Measurements from ENCODE around the gene TRUB2. TPM values are rescaled to one million over a fixed set of nuclear protein-coding genes. Genes with fewer than 3 reads are reported as not detected.
A peak's percentile ranks its signal among the peaks of the same experiment; 100 is the strongest.

TRUB2 gene
- total RNA-seq, 1 experiment from 2014 or later, result 33.2 TPM

- no peak for TF ChIP-seq MYBL2 (CRISPR knock-in tag; IDR thresholded peaks at IDR 0.05)
- no peak for TF ChIP-seq SMAD4 (CRISPR knock-in tag; IDR thresholded peaks at IDR 0.05)
- no peak for TF ChIP-seq PRRX2 (CRISPR knock-in tag; IDR thresholded peaks at IDR 0.05)
- no peak for TF ChIP-seq GABPB1 (CRISPR knock-in tag; IDR thresholded peaks at IDR 0.05)
These were observed 1.5 kb upstream of the TRUB2 start (continued) for GRCh38 chr9:128323791-128324190.

DNA sequence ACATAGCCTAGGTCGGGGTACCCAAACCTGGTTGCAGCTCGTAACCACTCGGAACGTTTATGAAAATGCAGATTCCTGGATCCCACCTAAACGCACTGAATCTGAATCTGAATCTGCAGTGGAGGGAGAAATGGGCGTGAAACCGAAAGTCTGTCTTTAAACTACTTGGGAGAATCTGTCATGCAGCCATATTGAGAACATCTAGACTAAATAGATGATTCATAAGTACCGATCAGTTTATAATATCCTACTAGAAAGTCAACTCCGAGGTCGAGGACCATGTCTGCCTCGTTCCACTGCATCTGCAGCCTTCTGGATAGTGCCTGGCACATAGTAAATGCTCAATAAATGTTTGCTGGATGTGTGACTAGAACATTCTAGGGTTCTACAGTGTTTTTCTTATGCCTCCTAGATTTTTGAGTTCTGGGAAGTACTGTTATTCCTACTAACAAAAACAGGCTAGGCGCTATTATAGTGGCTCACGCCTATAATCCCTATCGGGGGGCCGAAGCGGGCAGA is 1.0 kb upstream of the TRUB2 start:
- DNase-seq (ENCODE audit: low spot score) (no peak), ATAC-seq (no peak)
- H3K4me3 Mint-ChIP-seq, result peak overlapping the region; percentile 88
- POLR2A ChIA-PET, result no interaction called here
- peak overlapping the region; percentile 63 for H3K27ac Mint-ChIP-seq
- no peaks in the 10 kb centered on the region for H3K27me3 Mint-ChIP-seq (ENCODE audit: low read depth)
- H3K4me1 Mint-ChIP-seq, result 0 out of 2 replicates have a peak, but pooled peaks cover 8% of the 10 kb centered on the region
- no peaks in the 10 kb centered on the region for H3K9me3 Mint-ChIP-seq
- TF ChIP-seq NR2C2 (CRISPR knock-in tag; IDR thresholded peaks at IDR 0.05), result no peak
- CTCF ChIA-PET, result interaction anchor here (0.7 kb wide), 1 partner anchor 229 kb away, joined by 3 read pairs; the partner anchor contains the start of gene SPTAN1
- H3K36me3 Mint-ChIP-seq, result peaks cover 6% of the 10 kb centered on the region; the same call in 1 of the 2 replicates

DNA sequence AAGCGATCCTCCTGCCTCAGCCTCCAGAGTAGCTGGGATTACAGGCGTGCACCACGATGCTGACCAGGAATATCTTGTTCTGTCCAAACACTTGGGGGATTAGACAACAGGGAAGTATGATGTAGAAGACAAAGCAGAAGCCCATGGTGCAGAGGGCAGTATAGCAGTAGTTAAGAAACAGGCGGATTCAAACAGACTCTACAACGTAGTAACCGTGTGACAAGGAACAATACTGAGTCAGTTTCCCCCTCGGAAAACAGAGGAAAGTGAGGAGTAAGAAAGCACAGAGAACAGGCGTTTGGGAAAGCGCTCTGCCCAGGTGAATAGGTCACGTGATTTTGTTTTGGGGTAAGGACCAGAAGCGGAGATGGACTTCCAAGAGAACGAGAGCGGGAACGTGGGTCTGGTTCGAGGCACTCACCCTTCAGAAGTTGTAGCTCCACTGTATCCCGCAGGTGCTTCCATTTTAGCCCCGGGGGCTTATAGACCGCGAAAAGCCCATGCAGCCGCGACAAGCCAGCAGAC is 306 bp downstream of the TRUB2 start:
- peak; percentile 10 for ATAC-seq

DNA sequence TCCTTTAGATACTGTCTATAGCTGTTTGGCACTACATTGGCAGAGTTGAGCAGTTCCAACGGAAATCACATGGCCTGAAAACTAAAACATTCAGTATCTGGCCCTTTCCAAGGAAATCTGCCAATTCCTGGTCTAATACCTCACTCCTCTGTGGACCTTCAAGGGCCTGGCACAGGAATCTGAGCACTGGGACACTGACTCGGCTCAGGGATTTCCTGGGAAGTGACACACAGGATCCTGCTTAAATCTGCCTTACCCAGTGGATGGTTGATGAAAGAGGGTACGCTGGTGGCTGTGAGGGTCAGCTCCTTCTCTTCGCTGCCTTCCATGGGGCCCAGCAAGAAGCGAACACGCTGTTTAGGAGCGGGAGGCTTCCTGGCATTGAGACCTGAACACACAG is 904 bp downstream of the TRUB2 start:
- POLR2A ChIA-PET, result interaction anchor here (0.5 to 0.6 kb wide), 2 partner anchors 46 to 488 kb away, joined by 3 to 7 read pairs; no protein-coding TSS in a partner anchor
- H3K27ac Mint-ChIP-seq, result no peak overlapping the region
- ATAC-seq, result no peak
- CTCF ChIA-PET, result interaction anchor here (1.2 kb wide), 2 partner anchors 20 to 26 kb away, joined by 5 read pairs; no protein-coding TSS in a partner anchor
- no peaks in the 10 kb centered on the region for H3K9me3 Mint-ChIP-seq
- peaks cover 20% of the 10 kb centered on the region for H3K36me3 Mint-ChIP-seq
- H3K27me3 Mint-ChIP-seq (ENCODE audit: low read depth), result no peaks in the 10 kb centered on the region
- H3K4me3 Mint-ChIP-seq, result peak overlapping the region; percentile 88
- 0 out of 2 replicates have a peak, but pooled peaks cover 8% of the 10 kb centered on the region for H3K4me1 Mint-ChIP-seq
- DNase-seq (ENCODE audit: low spot score), result no peak
- TF ChIP-seq, protein P1, sequence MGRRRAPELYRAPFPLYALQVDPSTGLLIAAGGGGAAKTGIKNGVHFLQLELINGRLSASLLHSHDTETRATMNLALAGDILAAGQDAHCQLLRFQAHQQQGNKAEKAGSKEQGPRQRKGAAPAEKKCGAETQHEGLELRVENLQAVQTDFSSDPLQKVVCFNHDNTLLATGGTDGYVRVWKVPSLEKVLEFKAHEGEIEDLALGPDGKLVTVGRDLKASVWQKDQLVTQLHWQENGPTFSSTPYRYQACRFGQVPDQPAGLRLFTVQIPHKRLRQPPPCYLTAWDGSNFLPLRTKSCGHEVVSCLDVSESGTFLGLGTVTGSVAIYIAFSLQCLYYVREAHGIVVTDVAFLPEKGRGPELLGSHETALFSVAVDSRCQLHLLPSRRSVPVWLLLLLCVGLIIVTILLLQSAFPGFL (CRISPR knock-in tag; IDR thresholded peaks at IDR 0.05; ENCODE audit: borderline replicate concordance), result no peak
- TF ChIP-seq SMAD4 (CRISPR knock-in tag; IDR thresholded peaks at IDR 0.05) (no peak), OVOL2 (CRISPR knock-in tag; IDR thresholded peaks at IDR 0.05; ENCODE audit: borderline replicate concordance) (no peak), ZNF263 (CRISPR knock-in tag; IDR thresholded peaks at IDR 0.05; ENCODE audit: low read depth) (no peak), SOX15 (CRISPR knock-in tag; IDR thresholded peaks at IDR 0.05) (no peak), NR2C2 (CRISPR knock-in tag; IDR thresholded peaks at IDR 0.05) (no peak), USF1 (CRISPR knock-in tag; IDR thresholded peaks at IDR 0.05) (no peak), MLX (CRISPR knock-in tag; IDR thresholded peaks at IDR 0.05) (no peak)
- TF ChIP-seq, protein P2, sequence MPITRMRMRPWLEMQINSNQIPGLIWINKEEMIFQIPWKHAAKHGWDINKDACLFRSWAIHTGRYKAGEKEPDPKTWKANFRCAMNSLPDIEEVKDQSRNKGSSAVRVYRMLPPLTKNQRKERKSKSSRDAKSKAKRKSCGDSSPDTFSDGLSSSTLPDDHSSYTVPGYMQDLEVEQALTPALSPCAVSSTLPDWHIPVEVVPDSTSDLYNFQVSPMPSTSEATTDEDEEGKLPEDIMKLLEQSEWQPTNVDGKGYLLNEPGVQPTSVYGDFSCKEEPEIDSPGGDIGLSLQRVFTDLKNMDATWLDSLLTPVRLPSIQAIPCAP (CRISPR knock-in tag; IDR thresholded peaks at IDR 0.05), result no peak

More for the DNA sequence above, 306 bp downstream of the TRUB2 start:
- H3K27me3 Mint-ChIP-seq (ENCODE audit: low read depth), result no peaks in the 10 kb centered on the region
- peak overlapping the region; percentile 88 for H3K4me3 Mint-ChIP-seq
- no peaks in the 10 kb centered on the region for H3K9me3 Mint-ChIP-seq
- ChIA-PET POLR2A (no interaction called here), CTCF (interaction anchor here (1.2 kb wide), 2 partner anchors 19 to 27 kb away, joined by 5 read pairs; no protein-coding TSS in a partner anchor)
- peak overlapping the region; percentile 99 for H3K27ac Mint-ChIP-seq
- TF ChIP-seq JUN (CRISPR knock-in tag; IDR thresholded peaks at IDR 0.05) (no peak), FOXK1 (CRISPR knock-in tag; IDR thresholded peaks at IDR 0.05) (0 out of 2 replicates have a peak, but pooled peaks have one; percentile 36), SMAD4 (CRISPR knock-in tag; IDR thresholded peaks at IDR 0.05) (no peak), FOXP1 (CRISPR knock-in tag; IDR thresholded peaks at IDR 0.05; ENCODE audit: borderline replicate concordance) (no peak), ETV6 (CRISPR knock-in tag; IDR thresholded peaks at IDR 0.05) (no peak), USF1 (CRISPR knock-in tag; IDR thresholded peaks at IDR 0.05) (peak; percentile 90; the same call in 1 of the 2 replicates)
- TF ChIP-seq, protein P3, sequence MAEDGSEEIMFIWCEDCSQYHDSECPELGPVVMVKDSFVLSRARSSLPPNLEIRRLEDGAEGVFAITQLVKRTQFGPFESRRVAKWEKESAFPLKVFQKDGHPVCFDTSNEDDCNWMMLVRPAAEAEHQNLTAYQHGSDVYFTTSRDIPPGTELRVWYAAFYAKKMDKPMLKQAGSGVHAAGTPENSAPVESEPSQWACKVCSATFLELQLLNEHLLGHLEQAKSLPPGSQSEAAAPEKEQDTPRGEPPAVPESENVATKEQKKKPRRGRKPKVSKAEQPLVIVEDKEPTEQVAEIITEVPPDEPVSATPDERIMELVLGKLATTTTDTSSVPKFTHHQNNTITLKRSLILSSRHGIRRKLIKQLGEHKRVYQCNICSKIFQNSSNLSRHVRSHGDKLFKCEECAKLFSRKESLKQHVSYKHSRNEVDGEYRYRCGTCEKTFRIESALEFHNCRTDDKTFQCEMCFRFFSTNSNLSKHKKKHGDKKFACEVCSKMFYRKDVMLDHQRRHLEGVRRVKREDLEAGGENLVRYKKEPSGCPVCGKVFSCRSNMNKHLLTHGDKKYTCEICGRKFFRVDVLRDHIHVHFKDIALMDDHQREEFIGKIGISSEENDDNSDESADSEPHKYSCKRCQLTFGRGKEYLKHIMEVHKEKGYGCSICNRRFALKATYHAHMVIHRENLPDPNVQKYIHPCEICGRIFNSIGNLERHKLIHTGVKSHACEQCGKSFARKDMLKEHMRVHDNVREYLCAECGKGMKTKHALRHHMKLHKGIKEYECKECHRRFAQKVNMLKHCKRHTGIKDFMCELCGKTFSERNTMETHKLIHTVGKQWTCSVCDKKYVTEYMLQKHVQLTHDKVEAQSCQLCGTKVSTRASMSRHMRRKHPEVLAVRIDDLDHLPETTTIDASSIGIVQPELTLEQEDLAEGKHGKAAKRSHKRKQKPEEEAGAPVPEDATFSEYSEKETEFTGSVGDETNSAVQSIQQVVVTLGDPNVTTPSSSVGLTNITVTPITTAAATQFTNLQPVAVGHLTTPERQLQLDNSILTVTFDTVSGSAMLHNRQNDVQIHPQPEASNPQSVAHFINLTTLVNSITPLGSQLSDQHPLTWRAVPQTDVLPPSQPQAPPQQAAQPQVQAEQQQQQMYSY (CRISPR knock-in tag; IDR thresholded peaks at IDR 0.05), result 0 out of 2 replicates have a peak, but pooled peaks have one; percentile 10
- peaks cover 15% of the 10 kb centered on the region for H3K36me3 Mint-ChIP-seq
- 0 out of 2 replicates have a peak, but pooled peaks cover 8% of the 10 kb centered on the region for H3K4me1 Mint-ChIP-seq
- DNase-seq (ENCODE audit: low spot score), result no peak
